Activated CD8-positive, alpha-beta T cell treated with anti-CD3 and anti-CD28 coated beads for 36 hours (primary cell): ENCODE data around the gene MEGF9. TPM values are rescaled to one million over a fixed set of nuclear protein-coding genes. Genes with fewer than 3 reads are reported as not detected.

Experiments
- ATAC-seq: fragments of 200-7000 bp; cut with Tn5 transposase; one replicate; pipeline ENCODE4 v1.10.0; 2021; ENCODE audit warnings: mild to moderate bottlenecking, moderate library complexity
- CTCF ChIA-PET: fragments of 350-600 bp; sonication (Branson Sonifier 250); formaldehyde crosslinking; loops from one replicate; lab custom pipeline; 2021; ENCODE audit warnings: antibody characterized with exemption; lab: Charles Lee
- POLR2A ChIA-PET: fragments of 350-600 bp; sonication (Branson Sonifier 250); formaldehyde crosslinking; loops from one replicate; lab custom pipeline; 2021; ENCODE audit warnings: antibody characterized with exemption; lab: Charles Lee
- DNase-seq: peaks from one replicate; pipeline ENCODE4 v3.0.0-alpha.2; 2020
- H3K27ac Mint-ChIP-seq: one replicate; pipeline ENCODE4 v1.8.0; 2021; ENCODE audit warnings: mild to moderate bottlenecking, mixed read lengths
- H3K27me3 Mint-ChIP-seq: one replicate; pipeline ENCODE4 v1.8.0; 2021; ENCODE audit warnings: mixed read lengths
- H3K36me3 Mint-ChIP-seq: one replicate; pipeline ENCODE4 v1.8.0; 2021; ENCODE audit warnings: low read depth, mixed read lengths
- H3K4me1 Mint-ChIP-seq: one replicate; pipeline ENCODE4 v1.8.0; 2021; ENCODE audit warnings: low read depth, mixed read lengths
- H3K4me3 Mint-ChIP-seq: one replicate; pipeline ENCODE4 v1.8.0; 2021; ENCODE audit warnings: mild to moderate bottlenecking, moderate library complexity, mixed read lengths
- H3K9me3 Mint-ChIP-seq: one replicate; pipeline ENCODE4 v1.8.0; 2021; ENCODE audit warnings: mixed read lengths
- CTCF ChIP-seq: fragments of 200-600 bp; IDR thresholded peaks from one replicate; pipeline ENCODE4 v1.8.0; 2022; ENCODE audit warnings: antibody characterized with exemption, mild to moderate bottlenecking
- intact Hi-C: fragments of 100-400 bp; cut with micrococcal nuclease; formaldehyde crosslinking; loops from one replicate; pipeline ENCODE4 v1.10.0; 2022
- total RNA-seq, 2 experiments: library from RNA; stranded (reverse); gene quantifications; one replicate each; pipeline ENCODE4 v1.2.3, GENCODE V29; 2021

MEGF9 gene
- total RNA-seq, 2 experiments from 2014 or later: 3.0 to 3.2 TPM

- intact Hi-C loops: no loop called here
- Mint-ChIP-seq H3K36me3 (no peaks in the 10 kb centered on the region), H3K9me3 (no peaks in the 10 kb centered on the region)
Measured at GRCh38 chr9:120741191-120741590, 26.9 kb upstream of the MEGF9 start.

GRCh38 chr9:120740132-120740531 is 25.9 kb upstream of the MEGF9 start:
- no peaks in the 10 kb centered on the region for H3K36me3 Mint-ChIP-seq
- H3K9me3 Mint-ChIP-seq: no peaks in the 10 kb centered on the region
- TF ChIP-seq CTCF: no peak
- no peaks in the 10 kb centered on the region for H3K27me3 Mint-ChIP-seq
- no peak for DNase-seq
- no peaks in the 10 kb centered on the region for H3K4me1 Mint-ChIP-seq
- CTCF ChIA-PET: interaction anchor here (1.2 kb wide), 1 partner anchor 15 kb away, joined by 3 read pairs; no protein-coding TSS in a partner anchor
- POLR2A ChIA-PET: no interaction called here
- no peak for ATAC-seq
- H3K4me3 Mint-ChIP-seq: no peak overlapping the region
- H3K27ac Mint-ChIP-seq: no peak overlapping the region
- intact Hi-C loops: no loop called here

More at GRCh38 chr9:120741191-120741590, 26.9 kb upstream of the MEGF9 start:
- ChIA-PET CTCF (interaction anchor here (1.7 kb wide), 1 partner anchor 15 kb away, joined by 8 read pairs; no protein-coding TSS in a partner anchor), POLR2A (no interaction called here)
- Mint-ChIP-seq H3K4me1 (no peaks in the 10 kb centered on the region), H3K4me3 (no peak overlapping the region), H3K27me3 (no peaks in the 10 kb centered on the region), H3K27ac (no peak overlapping the region)
- TF ChIP-seq CTCF: no peak
- DNase-seq (no peak), ATAC-seq (no peak)

- Mint-ChIP-seq H3K9me3 (no peaks in the 10 kb centered on the region), H3K4me3 (no peak overlapping the region), H3K4me1 (no peaks in the 10 kb centered on the region), H3K27me3 (no peaks in the 10 kb centered on the region), H3K27ac (no peak overlapping the region), H3K36me3 (no peaks in the 10 kb centered on the region)
- CTCF ChIA-PET: interaction anchor here (0.9 kb wide), 1 partner anchor 118 kb away, joined by 3 read pairs; no protein-coding TSS in a partner anchor
- POLR2A ChIA-PET: no interaction called here
- intact Hi-C loops: no loop called here
- ATAC-seq: no peak
- no peak for DNase-seq
- no peak for TF ChIP-seq CTCF
Measured at GRCh38 chr9:120737416-120738165, 23.3 kb upstream of the MEGF9 start.

- Mint-ChIP-seq H3K4me1 (no peaks in the 10 kb centered on the region), H3K4me3 (no peak overlapping the region), H3K9me3 (no peaks in the 10 kb centered on the region), H3K27me3 (no peaks in the 10 kb centered on the region), H3K36me3 (no peaks in the 10 kb centered on the region), H3K27ac (no peak overlapping the region)
- DNase-seq (no peak), ATAC-seq (no peak)
- no peak for TF ChIP-seq CTCF
- CTCF ChIA-PET: interaction anchor here (1.2 to 2.4 kb wide), 2 partner anchors 274 to 323 kb away, joined by 4 to 8 read pairs; no protein-coding TSS in a partner anchor
- intact Hi-C loops: no loop called here
- POLR2A ChIA-PET: interaction anchor here (0.6 kb wide), 1 partner anchor 112 kb away, joined by 3 read pairs; no protein-coding TSS in a partner anchor
Measured at GRCh38 chr9:120736881-120737280, 22.6 kb upstream of the MEGF9 start.
